ENCODE measurements around the gene CSNK1D. TPM values are rescaled to one million over a fixed set of nuclear protein-coding genes. Genes with fewer than 3 reads are reported as not detected.
A peak's percentile ranks its signal among the peaks of the same experiment; 100 is the strongest.

The CSNK1D gene
- total RNA-seq, 1 experiment from 2014 or later = 111 TPM

DNA sequence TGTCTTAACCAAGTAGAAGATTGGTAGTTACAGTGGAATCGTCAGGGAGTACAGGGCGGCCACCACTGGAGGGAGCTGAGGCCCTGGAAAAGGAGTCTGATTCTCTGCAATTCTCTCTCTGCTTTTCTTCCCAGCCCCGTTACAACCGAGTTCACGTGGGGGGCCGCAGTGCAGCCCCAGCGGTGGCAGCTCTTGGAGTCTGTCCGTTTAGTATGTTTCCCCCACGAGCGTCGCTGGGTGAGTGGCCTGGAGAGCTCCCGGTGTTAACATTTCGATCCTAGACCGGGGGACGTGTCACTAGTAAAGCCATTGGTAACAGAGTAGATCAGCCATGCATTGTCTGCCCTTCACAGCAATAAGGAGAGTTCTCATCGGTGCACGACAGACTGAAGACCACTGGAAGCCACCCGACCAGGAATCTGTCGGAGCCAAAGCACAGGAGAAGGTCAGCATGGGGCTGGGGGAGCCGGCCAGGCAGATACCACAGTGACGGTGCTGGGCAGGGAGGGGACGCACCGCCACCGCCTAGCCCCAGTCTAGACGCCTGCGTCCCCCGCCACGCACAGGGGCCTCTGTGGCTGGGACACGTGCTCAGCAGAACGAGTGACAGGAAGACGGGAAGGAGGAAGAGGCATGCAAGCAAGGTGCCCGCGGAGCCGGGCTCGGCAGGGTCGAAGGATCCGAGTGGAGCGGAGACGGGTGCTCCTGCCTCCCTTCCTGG, 28.9 kb downstream of the CSNK1D start:
- no peak for DNase-seq (ENCODE audit: low spot score)
- Mint-ChIP-seq H3K4me1 (no peaks in the 10 kb centered on the region), H3K27ac (peak overlapping the region; percentile 42), H3K4me3 (no peak overlapping the region), H3K36me3 (peaks cover 60% of the 10 kb centered on the region), H3K27me3 (ENCODE audit: low read depth) (no peaks in the 10 kb centered on the region), H3K9me3 (no peaks in the 10 kb centered on the region)
- ChIA-PET POLR2A (no interaction called here), CTCF (interaction anchor here (1.0 kb wide), 1 partner anchor 17 kb away, joined by 4 read pairs; no protein-coding TSS in a partner anchor)
- no peak for ATAC-seq
- TF ChIP-seq, protein P1, sequence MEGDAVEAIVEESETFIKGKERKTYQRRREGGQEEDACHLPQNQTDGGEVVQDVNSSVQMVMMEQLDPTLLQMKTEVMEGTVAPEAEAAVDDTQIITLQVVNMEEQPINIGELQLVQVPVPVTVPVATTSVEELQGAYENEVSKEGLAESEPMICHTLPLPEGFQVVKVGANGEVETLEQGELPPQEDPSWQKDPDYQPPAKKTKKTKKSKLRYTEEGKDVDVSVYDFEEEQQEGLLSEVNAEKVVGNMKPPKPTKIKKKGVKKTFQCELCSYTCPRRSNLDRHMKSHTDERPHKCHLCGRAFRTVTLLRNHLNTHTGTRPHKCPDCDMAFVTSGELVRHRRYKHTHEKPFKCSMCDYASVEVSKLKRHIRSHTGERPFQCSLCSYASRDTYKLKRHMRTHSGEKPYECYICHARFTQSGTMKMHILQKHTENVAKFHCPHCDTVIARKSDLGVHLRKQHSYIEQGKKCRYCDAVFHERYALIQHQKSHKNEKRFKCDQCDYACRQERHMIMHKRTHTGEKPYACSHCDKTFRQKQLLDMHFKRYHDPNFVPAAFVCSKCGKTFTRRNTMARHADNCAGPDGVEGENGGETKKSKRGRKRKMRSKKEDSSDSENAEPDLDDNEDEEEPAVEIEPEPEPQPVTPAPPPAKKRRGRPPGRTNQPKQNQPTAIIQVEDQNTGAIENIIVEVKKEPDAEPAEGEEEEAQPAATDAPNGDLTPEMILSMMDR (IDR thresholded peaks at IDR 0.05) = peak; percentile 19; the same call in 1 of the 2 replicates
- no peak for TF ChIP-seq GRHL2 (CRISPR knock-in tag; IDR thresholded peaks at IDR 0.05; ENCODE audit: insufficient replicate concordance, severe bottlenecking)

DNA sequence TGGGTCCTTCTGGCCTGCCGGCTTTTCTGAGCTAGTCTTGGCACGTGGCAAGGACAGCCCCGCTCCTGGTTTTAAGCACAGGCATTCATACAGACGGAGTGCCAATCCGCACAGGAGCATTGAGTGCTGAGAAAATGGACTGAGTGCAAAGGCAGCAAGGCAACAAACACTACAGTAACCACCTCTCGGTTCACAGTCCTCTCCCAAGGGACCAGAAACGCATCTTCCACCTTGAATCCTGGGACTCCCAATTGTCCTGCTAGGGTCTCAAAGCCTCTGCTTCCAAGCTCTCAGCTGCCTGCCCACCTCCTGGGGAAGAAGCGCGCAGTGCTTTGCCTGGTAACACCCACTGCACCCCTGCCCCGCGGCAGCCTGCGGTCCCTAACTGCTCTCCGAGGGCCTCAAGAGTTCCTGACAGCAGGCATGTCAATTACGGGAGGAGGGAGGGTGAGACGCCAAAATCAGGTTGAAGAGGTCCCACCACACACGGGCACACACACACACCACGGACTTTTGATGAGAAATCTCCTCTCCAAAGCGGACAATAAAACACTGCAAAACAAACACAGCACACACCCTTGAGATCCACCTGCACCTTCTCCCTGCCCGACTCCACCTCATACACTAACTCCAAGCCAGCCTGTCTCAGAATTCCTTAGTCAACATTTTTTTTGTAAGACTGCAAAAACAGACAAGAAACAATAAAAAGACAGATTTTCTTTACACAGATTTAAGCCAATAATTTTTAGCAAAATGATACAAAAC, 29.7 kb downstream of the CSNK1D start:
- Mint-ChIP-seq H3K27ac (peak overlapping the region; percentile 45; the same call in 1 of the 2 replicates), H3K27me3 (ENCODE audit: low read depth) (no peaks in the 10 kb centered on the region), H3K36me3 (peaks cover 57% of the 10 kb centered on the region), H3K4me1 (peaks cover 1% of the 10 kb centered on the region; the same call in 1 of the 2 replicates), H3K4me3 (no peak overlapping the region), H3K9me3 (no peaks in the 10 kb centered on the region)
- CTCF ChIA-PET = interaction anchor here (1.0 kb wide), 1 partner anchor 18 kb away, joined by 4 read pairs; no protein-coding TSS in a partner anchor
- no peak for DNase-seq (ENCODE audit: low spot score)
- POLR2A ChIA-PET = no interaction called here
- ATAC-seq = no peak
- TF ChIP-seq, protein P2, sequence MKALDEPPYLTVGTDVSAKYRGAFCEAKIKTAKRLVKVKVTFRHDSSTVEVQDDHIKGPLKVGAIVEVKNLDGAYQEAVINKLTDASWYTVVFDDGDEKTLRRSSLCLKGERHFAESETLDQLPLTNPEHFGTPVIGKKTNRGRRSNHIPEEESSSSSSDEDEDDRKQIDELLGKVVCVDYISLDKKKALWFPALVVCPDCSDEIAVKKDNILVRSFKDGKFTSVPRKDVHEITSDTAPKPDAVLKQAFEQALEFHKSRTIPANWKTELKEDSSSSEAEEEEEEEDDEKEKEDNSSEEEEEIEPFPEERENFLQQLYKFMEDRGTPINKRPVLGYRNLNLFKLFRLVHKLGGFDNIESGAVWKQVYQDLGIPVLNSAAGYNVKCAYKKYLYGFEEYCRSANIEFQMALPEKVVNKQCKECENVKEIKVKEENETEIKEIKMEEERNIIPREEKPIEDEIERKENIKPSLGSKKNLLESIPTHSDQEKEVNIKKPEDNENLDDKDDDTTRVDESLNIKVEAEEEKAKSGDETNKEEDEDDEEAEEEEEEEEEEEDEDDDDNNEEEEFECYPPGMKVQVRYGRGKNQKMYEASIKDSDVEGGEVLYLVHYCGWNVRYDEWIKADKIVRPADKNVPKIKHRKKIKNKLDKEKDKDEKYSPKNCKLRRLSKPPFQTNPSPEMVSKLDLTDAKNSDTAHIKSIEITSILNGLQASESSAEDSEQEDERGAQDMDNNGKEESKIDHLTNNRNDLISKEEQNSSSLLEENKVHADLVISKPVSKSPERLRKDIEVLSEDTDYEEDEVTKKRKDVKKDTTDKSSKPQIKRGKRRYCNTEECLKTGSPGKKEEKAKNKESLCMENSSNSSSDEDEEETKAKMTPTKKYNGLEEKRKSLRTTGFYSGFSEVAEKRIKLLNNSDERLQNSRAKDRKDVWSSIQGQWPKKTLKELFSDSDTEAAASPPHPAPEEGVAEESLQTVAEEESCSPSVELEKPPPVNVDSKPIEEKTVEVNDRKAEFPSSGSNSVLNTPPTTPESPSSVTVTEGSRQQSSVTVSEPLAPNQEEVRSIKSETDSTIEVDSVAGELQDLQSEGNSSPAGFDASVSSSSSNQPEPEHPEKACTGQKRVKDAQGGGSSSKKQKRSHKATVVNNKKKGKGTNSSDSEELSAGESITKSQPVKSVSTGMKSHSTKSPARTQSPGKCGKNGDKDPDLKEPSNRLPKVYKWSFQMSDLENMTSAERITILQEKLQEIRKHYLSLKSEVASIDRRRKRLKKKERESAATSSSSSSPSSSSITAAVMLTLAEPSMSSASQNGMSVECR (CRISPR knock-in tag; IDR thresholded peaks at IDR 0.05; ENCODE audit: borderline replicate concordance) = no peak
- TF ChIP-seq HMGA2 (CRISPR knock-in tag; IDR thresholded peaks at IDR 0.05) (no peak), TCF7 (CRISPR knock-in tag; IDR thresholded peaks at IDR 0.05; ENCODE audit: low read depth) (no peak), NFYB (CRISPR knock-in tag; conservative IDR thresholded peaks at IDR 0.05; ENCODE audit: low read depth) (no peak), ZNF219 (CRISPR knock-in tag; IDR thresholded peaks at IDR 0.05; ENCODE audit: borderline replicate concordance) (no peak), MYBL2 (CRISPR knock-in tag; IDR thresholded peaks at IDR 0.05) (no peak), CREM (CRISPR knock-in tag; IDR thresholded peaks at IDR 0.05) (no peak), NR2C2 (CRISPR knock-in tag; IDR thresholded peaks at IDR 0.05) (no peak), MXD4 (CRISPR knock-in tag; IDR thresholded peaks at IDR 0.05; ENCODE audit: borderline replicate concordance) (no peak), ETV6 (CRISPR knock-in tag; IDR thresholded peaks at IDR 0.05) (no peak), ATF1 (CRISPR knock-in tag; IDR thresholded peaks at IDR 0.05) (no peak)
- TF ChIP-seq, protein P3, sequence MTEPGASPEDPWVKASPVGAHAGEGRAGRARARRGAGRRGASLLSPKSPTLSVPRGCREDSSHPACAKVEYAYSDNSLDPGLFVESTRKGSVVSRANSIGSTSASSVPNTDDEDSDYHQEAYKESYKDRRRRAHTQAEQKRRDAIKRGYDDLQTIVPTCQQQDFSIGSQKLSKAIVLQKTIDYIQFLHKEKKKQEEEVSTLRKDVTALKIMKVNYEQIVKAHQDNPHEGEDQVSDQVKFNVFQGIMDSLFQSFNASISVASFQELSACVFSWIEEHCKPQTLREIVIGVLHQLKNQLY (CRISPR knock-in tag; IDR thresholded peaks at IDR 0.05) = no peak
- TF ChIP-seq, protein P4, sequence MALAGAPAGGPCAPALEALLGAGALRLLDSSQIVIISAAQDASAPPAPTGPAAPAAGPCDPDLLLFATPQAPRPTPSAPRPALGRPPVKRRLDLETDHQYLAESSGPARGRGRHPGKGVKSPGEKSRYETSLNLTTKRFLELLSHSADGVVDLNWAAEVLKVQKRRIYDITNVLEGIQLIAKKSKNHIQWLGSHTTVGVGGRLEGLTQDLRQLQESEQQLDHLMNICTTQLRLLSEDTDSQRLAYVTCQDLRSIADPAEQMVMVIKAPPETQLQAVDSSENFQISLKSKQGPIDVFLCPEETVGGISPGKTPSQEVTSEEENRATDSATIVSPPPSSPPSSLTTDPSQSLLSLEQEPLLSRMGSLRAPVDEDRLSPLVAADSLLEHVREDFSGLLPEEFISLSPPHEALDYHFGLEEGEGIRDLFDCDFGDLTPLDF (CRISPR knock-in tag; IDR thresholded peaks at IDR 0.05) = no peak
- TF ChIP-seq, protein P5, sequence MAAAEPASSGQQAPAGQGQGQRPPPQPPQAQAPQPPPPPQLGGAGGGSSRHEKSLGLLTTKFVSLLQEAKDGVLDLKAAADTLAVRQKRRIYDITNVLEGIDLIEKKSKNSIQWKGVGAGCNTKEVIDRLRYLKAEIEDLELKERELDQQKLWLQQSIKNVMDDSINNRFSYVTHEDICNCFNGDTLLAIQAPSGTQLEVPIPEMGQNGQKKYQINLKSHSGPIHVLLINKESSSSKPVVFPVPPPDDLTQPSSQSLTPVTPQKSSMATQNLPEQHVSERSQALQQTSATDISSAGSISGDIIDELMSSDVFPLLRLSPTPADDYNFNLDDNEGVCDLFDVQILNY (CRISPR knock-in tag; IDR thresholded peaks at IDR 0.05) = no peak
- TF ChIP-seq, protein P1 (IDR thresholded peaks at IDR 0.05) = no peak
- TF ChIP-seq, protein P6, sequence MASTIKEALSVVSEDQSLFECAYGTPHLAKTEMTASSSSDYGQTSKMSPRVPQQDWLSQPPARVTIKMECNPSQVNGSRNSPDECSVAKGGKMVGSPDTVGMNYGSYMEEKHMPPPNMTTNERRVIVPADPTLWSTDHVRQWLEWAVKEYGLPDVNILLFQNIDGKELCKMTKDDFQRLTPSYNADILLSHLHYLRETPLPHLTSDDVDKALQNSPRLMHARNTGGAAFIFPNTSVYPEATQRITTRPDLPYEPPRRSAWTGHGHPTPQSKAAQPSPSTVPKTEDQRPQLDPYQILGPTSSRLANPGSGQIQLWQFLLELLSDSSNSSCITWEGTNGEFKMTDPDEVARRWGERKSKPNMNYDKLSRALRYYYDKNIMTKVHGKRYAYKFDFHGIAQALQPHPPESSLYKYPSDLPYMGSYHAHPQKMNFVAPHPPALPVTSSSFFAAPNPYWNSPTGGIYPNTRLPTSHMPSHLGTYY (CRISPR knock-in tag; IDR thresholded peaks at IDR 0.05) = no peak
